Suprapubic skin (tissue), 4 donors: ENCODE results near the gene SLC4A8. TPM values are rescaled to one million over a fixed set of nuclear protein-coding genes. Genes with fewer than 3 reads are reported as not detected.

Experiments
- DNase-seq, 2 donors: peaks; one replicate each; pipeline ENCODE4 v3.0.0-alpha.2; 2019; ENCODE audit warnings: low spot score in 2 of 2
- H3K27ac ChIP-seq: fragments of 200-600 bp; sonication (generic); one replicate; pipeline ENCODE4 v1.5.1; 2019
- H3K27me3 ChIP-seq: fragments of 200-600 bp; sonication (generic); one replicate; pipeline ENCODE4 v1.5.1; 2019
- H3K36me3 ChIP-seq: fragments of 200-600 bp; sonication (generic); one replicate; pipeline ENCODE4 v1.5.1; 2019
- H3K4me1 ChIP-seq: fragments of 200-600 bp; sonication (generic); one replicate; pipeline ENCODE4 v1.5.1; 2019
- H3K4me3 ChIP-seq: fragments of 200-600 bp; sonication (generic); one replicate; pipeline ENCODE4 v1.5.1; 2019; ENCODE audit warnings: mild to moderate bottlenecking
- H3K9me3 ChIP-seq: fragments of 200-600 bp; sonication (generic); one replicate; pipeline ENCODE4 v1.5.1; 2019
- CTCF ChIP-seq, 2 donors: fragments of 200-600 bp in 1 of 2; fragments of 450-650 bp in 1 of 2; sonication (generic) in 1 of 2; IDR thresholded peaks; one replicate each; pipeline ENCODE4 v1.5.1; 2016 to 2019; ENCODE audit warnings: antibody characterized with exemption in 2 of 2, mild to moderate bottlenecking in 1 of 2, moderate library complexity in 1 of 2
- EP300 ChIP-seq: sonication (generic); formaldehyde crosslinking; IDR thresholded peaks from one replicate; pipeline ENCODE4 v1.6.1; 2017; ENCODE audit warnings: antibody characterized with exemption
- POLR2A ChIP-seq, 2 donors: fragments of 450-650 bp; IDR thresholded peaks; one replicate each; pipeline ENCODE4 v1.6.1; 2017; ENCODE audit warnings: antibody characterized with exemption in 2 of 2, mild to moderate bottlenecking in 2 of 2, moderate library complexity in 2 of 2
- POLR2AphosphoS5 ChIP-seq, 3 donors: sonication (generic); formaldehyde crosslinking; IDR thresholded peaks; one replicate each; pipeline ENCODE4 v1.6.1; 2017; ENCODE audit warnings: antibody characterized with exemption in 3 of 3
- WGBS: methylation state at CpG from one replicate; pipeline ENCODE4 v1.1.5; 2018; 5-methylcytosine and 5-hydroxymethylcytosine counted together
- total RNA-seq, 4 donors: library from RNA; depleted of rRNA; stranded (reverse); fragments of >200 nt; gene quantifications; one replicate each; pipeline ENCODE4 v1.1.0, GENCODE V29; 2016

SLC4A8 gene
- total RNA-seq, 4 donors from 2014 or later: 1.1 to 2.2 TPM; not detected in 2

GRCh38 chr12:51517800-51518199 lies 93.2 kb downstream of the SLC4A8 start:
- Histone ChIP-seq H3K27me3 (peaks cover 12% of the 10 kb centered on the region), H3K4me1 (no peaks in the 10 kb centered on the region), H3K9me3 (no peaks in the 10 kb centered on the region), H3K36me3 (no peaks in the 10 kb centered on the region), H3K27ac (no peak overlapping the region), H3K4me3 (no peak overlapping the region)
- WGBS: 76% methylated on average over 6 of the region's 6 CpGs
- DNase-seq: no peak
- TF ChIP-seq POLR2A (IDR thresholded peaks at IDR 0.05) (no peak), CTCF (IDR thresholded peaks at IDR 0.05) (no peak), POLR2AphosphoS5 (IDR thresholded peaks at IDR 0.05) (no peak), EP300 (no peak)

GRCh38 chr12:51519755-51520154 lies 95.1 kb downstream of the SLC4A8 start:
- Histone ChIP-seq H3K27ac (no peak overlapping the region), H3K36me3 (no peaks in the 10 kb centered on the region), H3K4me3 (no peak overlapping the region), H3K4me1 (no peaks in the 10 kb centered on the region), H3K9me3 (no peaks in the 10 kb centered on the region), H3K27me3 (no peaks in the 10 kb centered on the region)
- no peak for TF ChIP-seq POLR2AphosphoS5 (IDR thresholded peaks at IDR 0.05)
- no peak for TF ChIP-seq POLR2A (IDR thresholded peaks at IDR 0.05)
- no peak for TF ChIP-seq EP300
- no peak for DNase-seq
- WGBS: 88% methylated on average over 2 of the region's 2 CpGs

GRCh38 chr12:51520576-51521325 lies 96.1 kb downstream of the SLC4A8 start:
- H3K36me3 ChIP-seq: no peaks in the 10 kb centered on the region
- no peak overlapping the region for H3K4me3 ChIP-seq
- H3K27me3 ChIP-seq: no peaks in the 10 kb centered on the region
- no peak for DNase-seq
- H3K27ac ChIP-seq: no peak overlapping the region
- no peaks in the 10 kb centered on the region for H3K9me3 ChIP-seq
- WGBS: 51% methylated on average over 8 of the region's 13 CpGs
- H3K4me1 ChIP-seq: no peaks in the 10 kb centered on the region
- TF ChIP-seq POLR2AphosphoS5 (IDR thresholded peaks at IDR 0.05) (no peak), CTCF (IDR thresholded peaks at IDR 0.05) (no peak), EP300 (no peak)

- no peak for DNase-seq
- no peaks in the 10 kb centered on the region for H3K9me3 ChIP-seq
- 97% methylated on average over 9 of the region's 9 CpGs for WGBS
- no peaks in the 10 kb centered on the region for H3K27me3 ChIP-seq
- no peak for TF ChIP-seq CTCF (IDR thresholded peaks at IDR 0.05)
- no peak for TF ChIP-seq EP300
- TF ChIP-seq POLR2A (IDR thresholded peaks at IDR 0.05): no peak
- no peak for TF ChIP-seq POLR2AphosphoS5 (IDR thresholded peaks at IDR 0.05)
- no peak overlapping the region for H3K4me3 ChIP-seq
- no peaks in the 10 kb centered on the region for H3K36me3 ChIP-seq
- H3K27ac ChIP-seq: no peak overlapping the region
- H3K4me1 ChIP-seq: no peaks in the 10 kb centered on the region
Measured at GRCh38 chr12:51521554-51522276, 97.1 kb downstream of the SLC4A8 start.

GRCh38 chr12:51522696-51523095 lies 98.1 kb downstream of the SLC4A8 start:
- Histone ChIP-seq H3K27me3 (no peaks in the 10 kb centered on the region), H3K4me1 (no peaks in the 10 kb centered on the region), H3K4me3 (no peak overlapping the region), H3K27ac (no peak overlapping the region), H3K36me3 (no peaks in the 10 kb centered on the region), H3K9me3 (no peaks in the 10 kb centered on the region)
- 70% methylated on average over 5 of the region's 5 CpGs for WGBS
- TF ChIP-seq POLR2A (IDR thresholded peaks at IDR 0.05) (no peak), POLR2AphosphoS5 (IDR thresholded peaks at IDR 0.05) (no peak), CTCF (IDR thresholded peaks at IDR 0.05) (no peak), EP300 (no peak)
- DNase-seq: no peak
